SK-N-SH treated with all-trans-retinoic acid at 6 μM for 48 hours (cell line): ENCODE data around the gene MAMDC4.

Source experiments
- ATAC-seq: fragments of 200-7000 bp; cut with Tn5 transposase; 3 replicates; pipeline ENCODE4 v1.9.1; 2020; ENCODE audit warnings: mild to moderate bottlenecking, moderate library complexity
- ARNTL ChIP-seq: fragments of 450-650 bp; formaldehyde crosslinking; IDR thresholded peaks from 2 replicates; pipeline ENCODE4 v1.5.0; 2020; ENCODE audit warnings: low read depth, mild to moderate bottlenecking, moderate library complexity, borderline replicate concordance
- BACH2 ChIP-seq: fragments of 250-450 bp; sonication (Bioruptor Pico); IDR thresholded peaks from 2 replicates; pipeline ENCODE4 v1.9.0; 2021; ENCODE audit warnings: mild to moderate bottlenecking, borderline replicate concordance
- CREB5 ChIP-seq: fragments of 250-450 bp; sonication (Bioruptor Pico); IDR thresholded peaks from 2 replicates; pipeline ENCODE4 v1.5.1; 2020; ENCODE audit warnings: low read depth, mild to moderate bottlenecking, moderate library complexity
- CSDC2 ChIP-seq: fragments of 250-450 bp; sonication (Bioruptor Pico); IDR thresholded peaks from 2 replicates; pipeline ENCODE4 v1.5.0; 2020; ENCODE audit warnings: mild to moderate bottlenecking, moderate library complexity
- CSRNP3 ChIP-seq: fragments of 250-450 bp; sonication (Bioruptor Pico); IDR thresholded peaks from 2 replicates; pipeline ENCODE4 v1.5.1; 2021; ENCODE audit warnings: mild to moderate bottlenecking, moderate library complexity
- ESRRG ChIP-seq: fragments of 250-450 bp; sonication (Bioruptor Pico); IDR thresholded peaks from 2 replicates; pipeline ENCODE4 v1.6.1; 2021; ENCODE audit warnings: mild to moderate bottlenecking
- GLIS3 ChIP-seq: fragments of 250-450 bp; sonication (Bioruptor Pico); IDR thresholded peaks from 2 replicates; pipeline ENCODE4 v1.5.0; 2020; ENCODE audit warnings: mild to moderate bottlenecking, moderate library complexity
- PATZ1 ChIP-seq: fragments of 250-450 bp; sonication (Bioruptor Pico); IDR thresholded peaks from 2 replicates; pipeline ENCODE4 v1.8.0; 2020; ENCODE audit warnings: mild to moderate bottlenecking, moderate library complexity, borderline replicate concordance
- POU6F1 ChIP-seq: fragments of 250-450 bp; sonication (Bioruptor Pico); IDR thresholded peaks from 2 replicates; pipeline ENCODE4 v1.8.0; 2021; ENCODE audit warnings: low read depth, mild to moderate bottlenecking, moderate library complexity, borderline replicate concordance
- PPARA ChIP-seq: fragments of 250-450 bp; sonication (Bioruptor Pico); IDR thresholded peaks from 2 replicates; pipeline ENCODE4 v1.5.0; 2020; ENCODE audit warnings: mild to moderate bottlenecking, borderline replicate concordance
- RARB ChIP-seq: fragments of 250-450 bp; sonication (Bioruptor Pico); IDR thresholded peaks from 2 replicates; pipeline ENCODE4 v1.8.0; 2021; ENCODE audit warnings: mild to moderate bottlenecking, moderate library complexity
- SNAI2 ChIP-seq: fragments of 250-450 bp; sonication (Bioruptor Pico); IDR thresholded peaks from 2 replicates; pipeline ENCODE4 v1.5.0; 2020; ENCODE audit warnings: mild to moderate bottlenecking, moderate library complexity
- TCF4 ChIP-seq: fragments of 250-450 bp; sonication (Bioruptor Pico); IDR thresholded peaks from 2 replicates; pipeline ENCODE4 v1.8.0; 2021; ENCODE audit warnings: mild to moderate bottlenecking, moderate library complexity, borderline replicate concordance
- TOX ChIP-seq: fragments of 250-450 bp; sonication (Bioruptor Pico); IDR thresholded peaks from 2 replicates; pipeline ENCODE4 v1.8.0; 2021; ENCODE audit warnings: mild to moderate bottlenecking, moderate library complexity, borderline replicate concordance
- TSHZ2 ChIP-seq: fragments of 250-450 bp; sonication (Bioruptor Pico); IDR thresholded peaks from 2 replicates; pipeline ENCODE4 v1.5.0; 2020; ENCODE audit warnings: mild to moderate bottlenecking, moderate library complexity
- ZC3H10 ChIP-seq: fragments of 250-450 bp; sonication (Bioruptor Pico); IDR thresholded peaks from 2 replicates; pipeline ENCODE4 v1.5.1; 2021; ENCODE audit warnings: mild to moderate bottlenecking, moderate library complexity
- ZFP3 ChIP-seq: fragments of 250-450 bp; sonication (Bioruptor Pico); IDR thresholded peaks from 2 replicates; pipeline ENCODE4 v1.5.0; 2020; ENCODE audit warnings: mild to moderate bottlenecking, moderate library complexity
- ZFP30 ChIP-seq: fragments of 450-650 bp; formaldehyde crosslinking; IDR thresholded peaks from 2 replicates; pipeline ENCODE4 v1.5.0; 2022; ENCODE audit warnings: mild to moderate bottlenecking, moderate library complexity
- ZNF565 ChIP-seq: fragments of 450-650 bp; formaldehyde crosslinking; conservative IDR thresholded peaks from 2 replicates; pipeline ENCODE4 v1.5.0; 2020; ENCODE audit warnings: low read depth, mild to moderate bottlenecking, moderate library complexity
- ZNF70 ChIP-seq: fragments of 450-650 bp; formaldehyde crosslinking; IDR thresholded peaks from 2 replicates; pipeline ENCODE4 v1.5.0; 2020; ENCODE audit warnings: mild to moderate bottlenecking, moderate library complexity
- ZNF8 ChIP-seq: fragments of 450-650 bp; formaldehyde crosslinking; IDR thresholded peaks from 2 replicates; pipeline ENCODE4 v1.5.0; 2020; ENCODE audit warnings: mild to moderate bottlenecking, moderate library complexity

The MAMDC4 gene

GRCh38 chr9:136814725-136815421 is 37.3 kb upstream of the MAMDC4 start:
- ATAC-seq, result no peak
- TF ChIP-seq ZNF565 (CRISPR knock-in tag), result no peak
- TF ChIP-seq TSHZ2 (CRISPR knock-in tag), result no peak
- no peak for TF ChIP-seq ZNF8 (CRISPR knock-in tag)
- no peak for TF ChIP-seq PPARA (CRISPR knock-in tag)
- no peak for TF ChIP-seq ARNTL (CRISPR knock-in tag)
- TF ChIP-seq SNAI2, result no peak

GRCh38 chr9:136815422-136815782 is 36.7 kb upstream of the MAMDC4 start:
- ATAC-seq, result no peak
- TF ChIP-seq ZFP30 (CRISPR knock-in tag), result no peak
- TF ChIP-seq ESRRG (CRISPR knock-in tag), result no peak
- no peak for TF ChIP-seq TCF4 (CRISPR knock-in tag)
- TF ChIP-seq CREB5, result no peak
- TF ChIP-seq RARB (CRISPR knock-in tag), result no peak
- TF ChIP-seq PPARA (CRISPR knock-in tag), result no peak
- TF ChIP-seq ARNTL (CRISPR knock-in tag), result no peak

GRCh38 chr9:136820971-136821825 is 30.9 kb upstream of the MAMDC4 start:
- no peak for ATAC-seq
- TF ChIP-seq TOX (CRISPR knock-in tag) (no peak), TSHZ2 (CRISPR knock-in tag) (no peak), ZFP3 (CRISPR knock-in tag) (no peak), ZC3H10 (no peak), ARNTL (CRISPR knock-in tag) (no peak), ZFP30 (CRISPR knock-in tag) (no peak), PPARA (CRISPR knock-in tag) (no peak), CSRNP3 (CRISPR knock-in tag) (no peak), TCF4 (CRISPR knock-in tag) (no peak), POU6F1 (CRISPR knock-in tag) (no peak), BACH2 (CRISPR knock-in tag) (no peak), ZNF565 (CRISPR knock-in tag) (no peak), RARB (CRISPR knock-in tag) (no peak), PATZ1 (no peak), CREB5 (no peak), CSDC2 (CRISPR knock-in tag) (no peak), ZNF70 (CRISPR knock-in tag) (no peak), SNAI2 (no peak), GLIS3 (CRISPR knock-in tag) (no peak)
- TF ChIP-seq, all 23 proteins: peak for 0
